ENCODE measurements around the gene MARCHF9.

DNA sequence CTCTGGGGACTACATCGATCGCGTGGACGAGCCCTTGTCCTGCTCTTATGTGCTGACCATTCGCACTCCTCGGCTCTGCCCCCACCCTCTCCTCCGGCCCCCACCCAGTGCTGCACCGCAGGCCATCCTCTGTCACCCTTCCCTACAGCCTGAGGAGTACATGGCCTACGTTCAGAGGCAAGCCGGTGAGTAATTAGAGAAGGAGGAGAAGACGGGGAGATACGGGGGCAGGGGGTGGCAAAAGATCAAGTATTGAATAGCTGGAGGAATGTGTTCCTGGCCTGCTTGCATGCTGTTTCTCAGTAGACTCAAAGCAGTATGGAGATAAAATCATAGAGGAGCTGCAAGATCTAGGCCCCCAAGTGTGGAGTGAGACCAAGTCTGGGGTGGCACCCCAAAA lies 39.1 kb upstream of the MARCHF9 start:
- TF ChIP-seq, protein P1, sequence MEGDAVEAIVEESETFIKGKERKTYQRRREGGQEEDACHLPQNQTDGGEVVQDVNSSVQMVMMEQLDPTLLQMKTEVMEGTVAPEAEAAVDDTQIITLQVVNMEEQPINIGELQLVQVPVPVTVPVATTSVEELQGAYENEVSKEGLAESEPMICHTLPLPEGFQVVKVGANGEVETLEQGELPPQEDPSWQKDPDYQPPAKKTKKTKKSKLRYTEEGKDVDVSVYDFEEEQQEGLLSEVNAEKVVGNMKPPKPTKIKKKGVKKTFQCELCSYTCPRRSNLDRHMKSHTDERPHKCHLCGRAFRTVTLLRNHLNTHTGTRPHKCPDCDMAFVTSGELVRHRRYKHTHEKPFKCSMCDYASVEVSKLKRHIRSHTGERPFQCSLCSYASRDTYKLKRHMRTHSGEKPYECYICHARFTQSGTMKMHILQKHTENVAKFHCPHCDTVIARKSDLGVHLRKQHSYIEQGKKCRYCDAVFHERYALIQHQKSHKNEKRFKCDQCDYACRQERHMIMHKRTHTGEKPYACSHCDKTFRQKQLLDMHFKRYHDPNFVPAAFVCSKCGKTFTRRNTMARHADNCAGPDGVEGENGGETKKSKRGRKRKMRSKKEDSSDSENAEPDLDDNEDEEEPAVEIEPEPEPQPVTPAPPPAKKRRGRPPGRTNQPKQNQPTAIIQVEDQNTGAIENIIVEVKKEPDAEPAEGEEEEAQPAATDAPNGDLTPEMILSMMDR (conservative IDR thresholded peaks at IDR 0.05 in 1 of 2, IDR thresholded peaks at IDR 0.05 in 1 of 2; ENCODE audit: low read depth in 1 of 2, low read length in 2 of 2), result no peak
- no peak for TF ChIP-seq EZH2 (IDR thresholded peaks at IDR 0.05; ENCODE audit: low read length, missing control alignments)

All from fibroblast of lung (primary cell).